Neural cell (in vitro differentiated cells): ENCODE results near the gene MSI2.

Source experiments
- EZH2 ChIP-seq: fragments of 200-600, 300-800 bp; shearing (Covaris generic), sonication (generic); IDR thresholded peaks from 2 replicates; pipeline ENCODE4 v1.6.1; 2014; ENCODE audit warnings: antibody characterized with exemption, low read length, borderline replicate concordance, mild to moderate bottlenecking; ENCODE audit not compliant: insufficient read depth, poor library complexity, severe bottlenecking
- RAD21 ChIP-seq: fragments of 450-650 bp; conservative IDR thresholded peaks from 2 replicates; pipeline ENCODE4 v1.6.1; 2014; ENCODE audit warnings: antibody characterized with exemption, mild to moderate bottlenecking, moderate library complexity

DNA sequence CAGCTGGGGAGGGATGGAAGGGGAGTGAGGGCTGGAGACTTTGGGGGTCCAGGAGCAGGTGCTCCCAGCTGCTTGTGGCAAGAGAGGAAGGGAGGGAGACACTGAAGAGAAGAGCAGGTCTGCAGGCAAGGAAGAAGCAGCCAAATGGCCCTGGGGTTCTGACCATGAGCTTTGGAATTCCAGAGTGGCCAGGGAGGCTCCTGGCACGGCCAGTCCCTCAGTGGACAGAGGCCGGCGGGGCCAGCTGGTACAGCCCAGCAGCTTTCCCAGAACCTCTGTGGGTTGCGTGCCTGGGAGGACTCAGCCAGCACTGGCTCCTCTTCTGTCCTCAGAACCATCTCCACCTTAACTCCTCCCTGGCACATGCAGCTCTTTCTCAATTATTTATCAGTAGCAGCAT, 233.0 kb downstream of the MSI2 start:
- TF ChIP-seq RAD21 (no peak), EZH2 (no peak)
